ENCODE data around the gene IMMP2L. TPM values are rescaled to one million over a fixed set of nuclear protein-coding genes. Genes with fewer than 3 reads are reported as not detected.
A peak's percentile ranks its signal among the peaks of the same experiment; 100 is the strongest.

The IMMP2L gene
- total RNA-seq, 4 donors from 2014 or later: 23.8 to 30.0 (median 27.7) TPM

GRCh38 chr7:111083413-111083812 is 478.9 kb downstream of the IMMP2L start:
- Histone ChIP-seq H3K4me1 (peaks cover 27 to 35% of the 10 kb centered on the region in 2 donors), H3K4me3 (replicated peaks in 1 of 3) (no peak overlapping the region), H3K9me3 (no peaks in the 10 kb centered on the region), H3K27me3 (no peaks in the 10 kb centered on the region), H3K36me3 (no peaks in the 10 kb centered on the region), H3K27ac (peak overlapping the region in 2 of 3 donors; percentile 61 to 76)
- TF ChIP-seq POLR2A (IDR thresholded peaks at IDR 0.05) (no peak), CTCF (IDR thresholded peaks at IDR 0.05) (no peak)
- WGBS, 2 donors: 42 to 45% methylated on average over 5 of the region's 5 CpGs
- intact Hi-C loops (cut with DNase I): no loop called here
- no peak for DNase-seq

DNA sequence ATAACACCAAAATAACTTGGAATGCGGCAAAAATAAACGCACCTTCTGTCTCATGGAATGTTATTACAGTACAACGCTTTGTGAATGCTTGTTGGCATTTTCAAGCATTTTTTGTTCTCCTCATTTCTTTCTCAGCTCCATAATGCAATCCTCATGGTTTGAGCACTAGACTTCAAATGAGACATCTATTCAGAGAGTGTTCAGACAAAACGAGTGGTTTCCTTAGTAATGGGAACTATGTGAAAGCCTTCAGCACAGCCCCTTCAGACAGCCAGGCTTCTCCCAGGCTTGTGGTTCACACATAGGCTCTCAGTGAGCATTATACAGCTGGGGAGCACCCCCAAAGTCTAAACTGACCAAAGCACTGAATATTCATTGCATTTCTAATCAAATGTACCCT is 479.9 kb downstream of the IMMP2L start:
- Histone ChIP-seq H3K27me3 (no peaks in the 10 kb centered on the region), H3K9me3 (no peaks in the 10 kb centered on the region), H3K36me3 (no peaks in the 10 kb centered on the region), H3K27ac (peak overlapping the region in 2 of 3 donors; percentile 61 to 76), H3K4me1 (peaks cover 27 to 35% of the 10 kb centered on the region in 2 donors), H3K4me3 (replicated peaks in 1 of 3) (no peak overlapping the region)
- intact Hi-C loops (cut with DNase I): no loop called here
- peak; percentile 12 to 21 for DNase-seq
- TF ChIP-seq POLR2A (IDR thresholded peaks at IDR 0.05): no peak
- TF ChIP-seq CTCF (IDR thresholded peaks at IDR 0.05): no peak
- 22 to 35% methylated on average over 4 of the region's 4 CpGs for WGBS, 2 donors

DNA sequence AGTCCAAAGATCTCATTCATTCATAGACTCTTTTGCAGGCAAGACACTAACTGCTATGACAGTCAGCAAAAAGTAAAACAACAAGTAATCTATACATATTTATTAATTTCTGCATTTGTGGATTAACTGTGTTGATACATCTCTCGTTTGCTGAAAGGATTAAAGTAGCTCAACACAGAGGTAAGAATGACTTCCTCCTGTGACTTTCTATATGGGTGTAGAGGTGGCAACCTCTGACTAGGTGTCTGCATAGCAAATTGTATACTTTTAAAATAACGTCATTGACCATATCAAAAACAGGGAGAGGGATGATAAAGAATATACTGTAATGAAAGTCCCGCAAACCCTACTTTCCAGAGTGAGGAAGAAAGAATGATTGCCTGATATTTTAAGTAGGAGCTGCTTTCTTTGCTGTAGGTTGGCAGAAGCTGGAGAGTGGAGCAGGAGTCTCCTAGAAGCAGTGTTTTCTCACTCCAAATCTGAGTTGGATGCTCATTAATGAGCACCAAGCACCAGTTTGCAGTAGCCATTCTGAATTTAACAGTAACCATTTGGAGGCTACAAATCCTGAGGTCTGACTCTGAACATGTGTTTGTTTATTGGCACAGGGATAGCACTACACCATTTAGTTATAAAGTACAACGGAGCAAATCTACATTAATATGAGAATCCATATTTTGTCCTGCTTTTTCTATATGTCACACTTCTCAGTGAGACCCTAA is 480.6 kb downstream of the IMMP2L start:
- intact Hi-C loops (cut with DNase I): no loop called here
- DNase-seq: no peak
- Histone ChIP-seq H3K36me3 (no peaks in the 10 kb centered on the region), H3K4me3 (replicated peaks in 1 of 3) (no peak overlapping the region), H3K4me1 (peaks cover 27 to 35% of the 10 kb centered on the region in 2 donors), H3K27ac (peak overlapping the region in 2 of 3 donors; percentile 61 to 76), H3K27me3 (no peaks in the 10 kb centered on the region), H3K9me3 (no peaks in the 10 kb centered on the region)
- WGBS, 2 donors: 81 to 82% methylated on average over 4 of the region's 4 CpGs
- TF ChIP-seq CTCF (IDR thresholded peaks at IDR 0.05): no peak
- TF ChIP-seq POLR2A (IDR thresholded peaks at IDR 0.05): no peak

DNA sequence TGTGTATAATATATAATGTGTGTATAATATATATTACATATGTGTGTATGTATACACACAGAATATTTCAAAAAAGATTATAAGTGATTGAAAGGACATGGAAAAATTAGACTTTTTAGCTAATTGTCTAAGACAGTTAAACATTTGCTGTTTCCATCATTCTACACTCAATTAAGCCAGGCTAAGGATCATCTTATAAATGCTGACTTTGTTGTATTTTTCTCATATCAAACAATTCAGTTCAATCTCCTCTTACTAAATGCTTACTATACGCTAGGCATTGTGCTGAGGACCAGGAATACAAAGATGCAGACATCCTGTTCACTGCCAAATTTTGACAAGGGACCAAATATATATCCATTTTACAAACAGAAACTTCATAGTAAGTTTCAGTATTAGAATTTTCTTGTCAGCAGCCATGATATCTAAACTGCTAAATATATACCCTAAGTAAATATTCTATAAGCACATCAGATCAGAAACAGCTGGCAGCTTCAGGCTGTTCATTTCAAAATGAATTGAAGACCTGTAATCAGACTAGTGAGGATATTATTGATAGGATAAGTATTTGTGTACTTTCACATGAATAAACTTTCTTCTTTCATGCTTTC is 481.7 kb downstream of the IMMP2L start:
- H3K27me3 ChIP-seq: no peaks in the 10 kb centered on the region
- no peak for DNase-seq
- intact Hi-C loops (cut with DNase I): no loop called here
- H3K4me1 ChIP-seq: peaks cover 27 to 35% of the 10 kb centered on the region in 2 donors
- no peak overlapping the region for H3K4me3 ChIP-seq (replicated peaks in 1 of 3)
- no peak overlapping the region for H3K27ac ChIP-seq
- WGBS, 2 donors: 92 to 95% methylated on average over 1 of the region's 1 CpG
- H3K36me3 ChIP-seq: no peaks in the 10 kb centered on the region
- H3K9me3 ChIP-seq: no peaks in the 10 kb centered on the region
- TF ChIP-seq CTCF (IDR thresholded peaks at IDR 0.05): no peak
- TF ChIP-seq POLR2A (IDR thresholded peaks at IDR 0.05): no peak

DNA sequence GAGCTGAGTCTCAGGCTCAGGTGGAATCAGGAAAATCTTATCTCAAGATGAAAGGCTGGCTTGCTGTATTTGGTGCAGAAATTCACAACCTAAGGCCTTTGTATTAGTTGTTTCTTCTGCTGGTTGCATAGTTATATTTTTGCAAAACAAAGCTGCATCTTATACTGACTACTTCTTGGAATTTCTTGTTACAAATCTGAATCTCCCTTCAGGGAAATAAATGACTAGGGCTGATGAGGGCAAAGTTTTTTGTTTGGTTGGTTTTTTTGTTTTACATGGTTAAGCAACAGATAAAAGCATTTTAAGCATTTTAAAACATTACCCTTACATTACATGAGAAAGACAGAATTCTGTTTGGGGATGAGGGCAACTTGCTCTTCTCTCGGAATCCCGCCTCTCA is 485.3 kb downstream of the IMMP2L start:
- Histone ChIP-seq H3K36me3 (no peaks in the 10 kb centered on the region), H3K4me3 (replicated peaks in 1 of 3) (no peak overlapping the region), H3K27me3 (no peaks in the 10 kb centered on the region), H3K9me3 (no peaks in the 10 kb centered on the region), H3K27ac (no peak overlapping the region), H3K4me1 (peaks cover 8 to 12% of the 10 kb centered on the region in 2 donors)
- 96 to 100% methylated on average over 2 of the region's 2 CpGs for WGBS, 2 donors
- DNase-seq: no peak
- intact Hi-C loops (cut with DNase I): no loop called here
- no peak for TF ChIP-seq CTCF (IDR thresholded peaks at IDR 0.05)

Data from thyroid gland (tissue), 4 donors.